WTC11 (cell line): ENCODE data around the gene YOD1.
"Not testable (repeated sequence)": the region's sequence is repeated elsewhere in the genome, so short reads cannot be mapped to it uniquely, and the experiment has no call there.

Source experiments
- CREB1 ChIP-seq: sonication (generic); formaldehyde crosslinking; IDR thresholded peaks from 2 replicates; pipeline ENCODE4 v1.8.0; 2023; ENCODE audit warnings: mild to moderate bottlenecking, missing genetic modification reagents
- FOXJ3 ChIP-seq: sonication (generic); formaldehyde crosslinking; IDR thresholded peaks from 2 replicates; pipeline ENCODE4 v1.9.0; 2021; ENCODE audit warnings: missing genetic modification reagents, mild to moderate bottlenecking, borderline replicate concordance
- NFYB ChIP-seq: sonication (generic); formaldehyde crosslinking; conservative IDR thresholded peaks from 2 replicates; pipeline ENCODE4 v1.8.0; 2022; ENCODE audit warnings: low read depth, missing genetic modification reagents
- NR3C1 ChIP-seq: sonication (generic); formaldehyde crosslinking; conservative IDR thresholded peaks from 2 replicates; pipeline ENCODE4 v1.8.1; 2023; ENCODE audit warnings: low read depth, mild to moderate bottlenecking, missing genetic modification reagents
- SMAD3 ChIP-seq: sonication (generic); formaldehyde crosslinking; IDR thresholded peaks from 2 replicates; pipeline ENCODE4 v1.8.0; 2022; ENCODE audit warnings: missing genetic modification reagents, mild to moderate bottlenecking, borderline replicate concordance
- ZNF138 ChIP-seq: sonication (generic); formaldehyde crosslinking; conservative IDR thresholded peaks from 2 replicates; pipeline ENCODE4 v1.8.1; 2022; ENCODE audit warnings: mild to moderate bottlenecking, moderate library complexity, missing genetic modification reagents
- ZNF219 ChIP-seq: sonication (generic); formaldehyde crosslinking; IDR thresholded peaks from 2 replicates; pipeline ENCODE4 v1.8.0; 2023; ENCODE audit warnings: missing genetic modification reagents, mild to moderate bottlenecking, borderline replicate concordance
- TF ChIP-seq, protein P1 (sequence below): sonication (generic); formaldehyde crosslinking; conservative IDR thresholded peaks from 2 replicates; pipeline ENCODE4 v1.8.1; 2023; ENCODE audit warnings: mild to moderate bottlenecking, low read depth, missing genetic modification reagents, moderate library complexity
- TF ChIP-seq, protein P2 (sequence below): fragments of 200-600 bp; IDR thresholded peaks from 2 replicates; pipeline ENCODE4 v1.8.0; 2022; ENCODE audit warnings: antibody characterized with exemption
- TF ChIP-seq, protein P3 (sequence below): sonication (generic); formaldehyde crosslinking; IDR thresholded peaks from 2 replicates; pipeline ENCODE4 v1.8.0; 2022; ENCODE audit warnings: mild to moderate bottlenecking, missing genetic modification reagents
- TF ChIP-seq, protein P4 (sequence below): sonication (generic); formaldehyde crosslinking; IDR thresholded peaks from 2 replicates; pipeline ENCODE4 v1.8.1; 2022; ENCODE audit warnings: missing genetic modification reagents, borderline replicate concordance

DNA sequence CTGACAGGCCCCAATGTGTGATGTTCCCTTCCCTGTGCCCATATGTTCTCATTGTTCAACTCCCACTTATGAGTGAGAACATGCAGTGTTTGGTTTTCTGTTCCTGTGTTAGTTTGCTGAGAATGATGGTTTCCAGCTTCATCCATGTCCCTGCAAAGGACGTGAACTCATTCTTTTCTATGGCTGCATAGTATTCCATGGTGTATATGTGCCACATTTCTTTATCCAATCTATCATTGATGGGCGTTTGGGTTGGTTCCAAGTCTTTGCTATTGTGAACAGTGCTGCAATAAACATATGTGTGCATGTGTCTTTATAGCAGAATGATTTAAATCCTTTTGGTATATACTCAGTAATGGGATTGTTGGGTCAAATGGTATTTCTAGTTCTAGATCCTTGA lies 9.6 kb downstream of the YOD1 start:
- TF ChIP-seq SMAD3, CREB1, NR3C1, NFYB, ZNF219, FOXJ3, ZNF138 (CRISPR knock-in tag): not testable (repeated sequence)
- TF ChIP-seq, protein P1, sequence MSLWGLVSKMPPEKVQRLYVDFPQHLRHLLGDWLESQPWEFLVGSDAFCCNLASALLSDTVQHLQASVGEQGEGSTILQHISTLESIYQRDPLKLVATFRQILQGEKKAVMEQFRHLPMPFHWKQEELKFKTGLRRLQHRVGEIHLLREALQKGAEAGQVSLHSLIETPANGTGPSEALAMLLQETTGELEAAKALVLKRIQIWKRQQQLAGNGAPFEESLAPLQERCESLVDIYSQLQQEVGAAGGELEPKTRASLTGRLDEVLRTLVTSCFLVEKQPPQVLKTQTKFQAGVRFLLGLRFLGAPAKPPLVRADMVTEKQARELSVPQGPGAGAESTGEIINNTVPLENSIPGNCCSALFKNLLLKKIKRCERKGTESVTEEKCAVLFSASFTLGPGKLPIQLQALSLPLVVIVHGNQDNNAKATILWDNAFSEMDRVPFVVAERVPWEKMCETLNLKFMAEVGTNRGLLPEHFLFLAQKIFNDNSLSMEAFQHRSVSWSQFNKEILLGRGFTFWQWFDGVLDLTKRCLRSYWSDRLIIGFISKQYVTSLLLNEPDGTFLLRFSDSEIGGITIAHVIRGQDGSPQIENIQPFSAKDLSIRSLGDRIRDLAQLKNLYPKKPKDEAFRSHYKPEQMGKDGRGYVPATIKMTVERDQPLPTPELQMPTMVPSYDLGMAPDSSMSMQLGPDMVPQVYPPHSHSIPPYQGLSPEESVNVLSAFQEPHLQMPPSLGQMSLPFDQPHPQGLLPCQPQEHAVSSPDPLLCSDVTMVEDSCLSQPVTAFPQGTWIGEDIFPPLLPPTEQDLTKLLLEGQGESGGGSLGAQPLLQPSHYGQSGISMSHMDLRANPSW = not testable (repeated sequence)
- TF ChIP-seq, protein P2, sequence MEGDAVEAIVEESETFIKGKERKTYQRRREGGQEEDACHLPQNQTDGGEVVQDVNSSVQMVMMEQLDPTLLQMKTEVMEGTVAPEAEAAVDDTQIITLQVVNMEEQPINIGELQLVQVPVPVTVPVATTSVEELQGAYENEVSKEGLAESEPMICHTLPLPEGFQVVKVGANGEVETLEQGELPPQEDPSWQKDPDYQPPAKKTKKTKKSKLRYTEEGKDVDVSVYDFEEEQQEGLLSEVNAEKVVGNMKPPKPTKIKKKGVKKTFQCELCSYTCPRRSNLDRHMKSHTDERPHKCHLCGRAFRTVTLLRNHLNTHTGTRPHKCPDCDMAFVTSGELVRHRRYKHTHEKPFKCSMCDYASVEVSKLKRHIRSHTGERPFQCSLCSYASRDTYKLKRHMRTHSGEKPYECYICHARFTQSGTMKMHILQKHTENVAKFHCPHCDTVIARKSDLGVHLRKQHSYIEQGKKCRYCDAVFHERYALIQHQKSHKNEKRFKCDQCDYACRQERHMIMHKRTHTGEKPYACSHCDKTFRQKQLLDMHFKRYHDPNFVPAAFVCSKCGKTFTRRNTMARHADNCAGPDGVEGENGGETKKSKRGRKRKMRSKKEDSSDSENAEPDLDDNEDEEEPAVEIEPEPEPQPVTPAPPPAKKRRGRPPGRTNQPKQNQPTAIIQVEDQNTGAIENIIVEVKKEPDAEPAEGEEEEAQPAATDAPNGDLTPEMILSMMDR = not testable (repeated sequence)
- TF ChIP-seq, protein P3, sequence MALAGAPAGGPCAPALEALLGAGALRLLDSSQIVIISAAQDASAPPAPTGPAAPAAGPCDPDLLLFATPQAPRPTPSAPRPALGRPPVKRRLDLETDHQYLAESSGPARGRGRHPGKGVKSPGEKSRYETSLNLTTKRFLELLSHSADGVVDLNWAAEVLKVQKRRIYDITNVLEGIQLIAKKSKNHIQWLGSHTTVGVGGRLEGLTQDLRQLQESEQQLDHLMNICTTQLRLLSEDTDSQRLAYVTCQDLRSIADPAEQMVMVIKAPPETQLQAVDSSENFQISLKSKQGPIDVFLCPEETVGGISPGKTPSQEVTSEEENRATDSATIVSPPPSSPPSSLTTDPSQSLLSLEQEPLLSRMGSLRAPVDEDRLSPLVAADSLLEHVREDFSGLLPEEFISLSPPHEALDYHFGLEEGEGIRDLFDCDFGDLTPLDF (CRISPR knock-in tag) = not testable (repeated sequence)
- TF ChIP-seq, protein P4, sequence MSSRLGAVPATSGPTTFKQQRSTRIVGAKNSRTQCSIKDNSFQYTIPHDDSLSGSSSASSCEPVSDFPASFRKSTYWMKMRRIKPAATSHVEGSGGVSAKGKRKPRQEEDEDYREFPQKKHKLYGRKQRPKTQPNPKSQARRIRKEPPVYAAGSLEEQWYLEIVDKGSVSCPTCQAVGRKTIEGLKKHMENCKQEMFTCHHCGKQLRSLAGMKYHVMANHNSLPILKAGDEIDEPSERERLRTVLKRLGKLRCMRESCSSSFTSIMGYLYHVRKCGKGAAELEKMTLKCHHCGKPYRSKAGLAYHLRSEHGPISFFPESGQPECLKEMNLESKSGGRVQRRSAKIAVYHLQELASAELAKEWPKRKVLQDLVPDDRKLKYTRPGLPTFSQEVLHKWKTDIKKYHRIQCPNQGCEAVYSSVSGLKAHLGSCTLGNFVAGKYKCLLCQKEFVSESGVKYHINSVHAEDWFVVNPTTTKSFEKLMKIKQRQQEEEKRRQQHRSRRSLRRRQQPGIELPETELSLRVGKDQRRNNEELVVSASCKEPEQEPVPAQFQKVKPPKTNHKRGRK (CRISPR knock-in tag) = not testable (repeated sequence)
